ENCODE measurements around the gene PLCB3.
A peak's percentile ranks its signal among the peaks of the same experiment; 100 is the strongest.

DNA sequence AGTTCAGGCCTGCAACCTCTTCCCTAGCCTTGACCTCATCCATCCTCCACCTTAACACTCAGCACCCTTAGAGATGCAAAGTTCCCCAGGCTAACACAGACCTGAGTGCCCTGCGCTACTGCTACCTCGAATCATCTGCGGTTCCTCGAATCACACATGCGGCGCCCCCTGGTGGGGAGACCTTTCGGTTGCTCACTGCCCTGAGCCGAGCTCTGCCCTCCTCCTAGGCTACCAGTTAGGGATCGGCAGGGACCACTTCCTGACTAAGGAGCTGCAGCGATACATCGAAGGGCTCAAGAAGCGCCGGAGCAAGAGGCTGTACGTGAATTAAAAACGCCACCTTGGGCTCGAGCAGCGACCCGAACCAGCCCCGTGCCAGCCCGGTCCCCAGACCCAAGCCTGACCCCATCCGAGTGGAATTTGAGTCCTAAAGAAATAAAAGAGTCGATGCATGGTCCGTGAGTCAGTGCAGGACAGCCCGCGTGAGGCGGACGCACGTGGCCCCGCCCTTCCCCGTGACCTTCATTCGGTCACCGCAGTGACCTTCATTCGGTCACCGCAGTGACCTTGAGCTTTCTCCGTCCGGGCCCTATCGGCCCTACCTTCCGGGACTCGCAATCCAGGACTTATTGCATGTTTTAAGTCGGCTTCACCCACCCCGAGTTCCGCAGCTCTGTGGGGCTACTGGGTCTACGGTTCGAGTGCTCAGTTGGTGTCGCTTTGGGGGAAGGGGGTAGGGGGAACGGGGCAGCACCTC lies 53.2 kb downstream of the PLCB3 start:
- TF ChIP-seq, protein P1, sequence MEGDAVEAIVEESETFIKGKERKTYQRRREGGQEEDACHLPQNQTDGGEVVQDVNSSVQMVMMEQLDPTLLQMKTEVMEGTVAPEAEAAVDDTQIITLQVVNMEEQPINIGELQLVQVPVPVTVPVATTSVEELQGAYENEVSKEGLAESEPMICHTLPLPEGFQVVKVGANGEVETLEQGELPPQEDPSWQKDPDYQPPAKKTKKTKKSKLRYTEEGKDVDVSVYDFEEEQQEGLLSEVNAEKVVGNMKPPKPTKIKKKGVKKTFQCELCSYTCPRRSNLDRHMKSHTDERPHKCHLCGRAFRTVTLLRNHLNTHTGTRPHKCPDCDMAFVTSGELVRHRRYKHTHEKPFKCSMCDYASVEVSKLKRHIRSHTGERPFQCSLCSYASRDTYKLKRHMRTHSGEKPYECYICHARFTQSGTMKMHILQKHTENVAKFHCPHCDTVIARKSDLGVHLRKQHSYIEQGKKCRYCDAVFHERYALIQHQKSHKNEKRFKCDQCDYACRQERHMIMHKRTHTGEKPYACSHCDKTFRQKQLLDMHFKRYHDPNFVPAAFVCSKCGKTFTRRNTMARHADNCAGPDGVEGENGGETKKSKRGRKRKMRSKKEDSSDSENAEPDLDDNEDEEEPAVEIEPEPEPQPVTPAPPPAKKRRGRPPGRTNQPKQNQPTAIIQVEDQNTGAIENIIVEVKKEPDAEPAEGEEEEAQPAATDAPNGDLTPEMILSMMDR (IDR thresholded peaks at IDR 0.05; ENCODE audit: insufficient read depth, low read length): peak; percentile 87
- 0 out of 2 replicates have a peak, but pooled peaks have one; percentile 7 for TF ChIP-seq GABPA (IDR thresholded peaks at IDR 0.05; ENCODE audit: low read depth)

Data from HL-60 (cell line).